Colonic mucosa (tissue), 4 donors: ENCODE measurements around the gene CLDN15. TPM values are rescaled to one million over a fixed set of nuclear protein-coding genes. Genes with fewer than 3 reads are reported as not detected.

ENCODE experiments used
- DNase-seq: peaks from one replicate; pipeline ENCODE4 v3.0.0-alpha.2; 2020
- H3K27ac ChIP-seq: fragments of 200-600 bp; one replicate; pipeline ENCODE4 v1.8.0; 2021
- H3K27me3 ChIP-seq: fragments of 200-600 bp; one replicate; pipeline ENCODE4 v1.8.0; 2021
- H3K36me3 ChIP-seq: fragments of 200-600 bp; one replicate; pipeline ENCODE4 v1.8.0; 2021
- H3K4me1 ChIP-seq: fragments of 200-600 bp; one replicate; pipeline ENCODE4 v1.8.0; 2021; ENCODE audit warnings: mild to moderate bottlenecking
- H3K4me3 ChIP-seq: fragments of 200-600 bp; one replicate; pipeline ENCODE4 v1.8.0; 2021
- H3K9ac ChIP-seq, 2 donors: one replicate each; pipeline ENCODE4 v1.7.0; 2013; ENCODE audit warnings: control low read depth in 2 of 2, low read depth in 2 of 2, low read length in 2 of 2
- H3K9me3 ChIP-seq: fragments of 200-600 bp; one replicate; pipeline ENCODE4 v1.8.0; 2021
- intact Hi-C: fragments of 100-400 bp; cut with DNase I; formaldehyde crosslinking; loops from one replicate; pipeline ENCODE4 v1.14.1; 2022
- total RNA-seq, 2 donors: library from RNA; stranded (reverse); fragmentation: NEBNext Ultra II Directional in 1 of 2; extraction: Animal tissue kit (Norgen Biotek cat#: 25700) in 1 of 2; gene quantifications; one replicate each; pipeline ENCODE4 v1.2.1, GENCODE V29; 2021
- TF ChIP-seq, protein P1 (sequence below): fragments of 200-600 bp; IDR thresholded peaks from one replicate; pipeline ENCODE4 v1.8.0; 2022; ENCODE audit warnings: antibody characterized with exemption, mild to moderate bottlenecking
- donor health status: healthy.
- donor health status: DM: no; HTN: no; CAD: no.
- donor health status: DM: no; HTN: no; CAD: no.

The CLDN15 gene
- total RNA-seq, 2 donors from 2014 or later, result 32.2 to 49.5 TPM

DNA sequence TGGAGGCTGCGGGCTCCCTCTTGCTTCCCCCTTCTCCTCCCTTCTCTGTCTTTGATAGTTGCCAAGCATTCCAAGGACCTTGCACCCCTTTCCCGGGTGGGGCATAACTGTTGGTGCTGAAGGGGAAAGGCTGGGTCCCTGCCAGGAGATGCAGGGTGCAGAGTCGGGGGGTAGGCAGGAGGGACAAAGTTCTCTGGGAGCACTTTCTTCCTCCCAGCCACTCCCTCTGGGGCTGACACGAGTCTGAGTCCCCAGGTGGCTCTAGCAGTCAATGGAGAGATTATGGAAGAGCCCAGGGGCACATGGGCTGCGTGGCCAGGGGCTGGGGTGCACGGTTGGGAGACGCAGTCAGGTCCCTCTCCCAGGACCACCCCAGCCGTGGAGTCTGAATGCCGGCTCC lies 2.1 kb downstream of the CLDN15 start:
- DNase-seq, result peak; percentile 88
- intact Hi-C loops, result no loop called here
- peak overlapping the region; percentile 26 for H3K4me3 ChIP-seq
- no peaks in the 10 kb centered on the region for H3K4me1 ChIP-seq
- H3K9me3 ChIP-seq, result no peaks in the 10 kb centered on the region
- H3K27me3 ChIP-seq, result no peaks in the 10 kb centered on the region
- peak overlapping the region in 1 of 2 donors; percentile 90 for H3K9ac ChIP-seq
- TF ChIP-seq, protein P1, sequence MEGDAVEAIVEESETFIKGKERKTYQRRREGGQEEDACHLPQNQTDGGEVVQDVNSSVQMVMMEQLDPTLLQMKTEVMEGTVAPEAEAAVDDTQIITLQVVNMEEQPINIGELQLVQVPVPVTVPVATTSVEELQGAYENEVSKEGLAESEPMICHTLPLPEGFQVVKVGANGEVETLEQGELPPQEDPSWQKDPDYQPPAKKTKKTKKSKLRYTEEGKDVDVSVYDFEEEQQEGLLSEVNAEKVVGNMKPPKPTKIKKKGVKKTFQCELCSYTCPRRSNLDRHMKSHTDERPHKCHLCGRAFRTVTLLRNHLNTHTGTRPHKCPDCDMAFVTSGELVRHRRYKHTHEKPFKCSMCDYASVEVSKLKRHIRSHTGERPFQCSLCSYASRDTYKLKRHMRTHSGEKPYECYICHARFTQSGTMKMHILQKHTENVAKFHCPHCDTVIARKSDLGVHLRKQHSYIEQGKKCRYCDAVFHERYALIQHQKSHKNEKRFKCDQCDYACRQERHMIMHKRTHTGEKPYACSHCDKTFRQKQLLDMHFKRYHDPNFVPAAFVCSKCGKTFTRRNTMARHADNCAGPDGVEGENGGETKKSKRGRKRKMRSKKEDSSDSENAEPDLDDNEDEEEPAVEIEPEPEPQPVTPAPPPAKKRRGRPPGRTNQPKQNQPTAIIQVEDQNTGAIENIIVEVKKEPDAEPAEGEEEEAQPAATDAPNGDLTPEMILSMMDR, result no peak
- no peaks in the 10 kb centered on the region for H3K36me3 ChIP-seq
- peak overlapping the region; percentile 52 for H3K27ac ChIP-seq

DNA sequence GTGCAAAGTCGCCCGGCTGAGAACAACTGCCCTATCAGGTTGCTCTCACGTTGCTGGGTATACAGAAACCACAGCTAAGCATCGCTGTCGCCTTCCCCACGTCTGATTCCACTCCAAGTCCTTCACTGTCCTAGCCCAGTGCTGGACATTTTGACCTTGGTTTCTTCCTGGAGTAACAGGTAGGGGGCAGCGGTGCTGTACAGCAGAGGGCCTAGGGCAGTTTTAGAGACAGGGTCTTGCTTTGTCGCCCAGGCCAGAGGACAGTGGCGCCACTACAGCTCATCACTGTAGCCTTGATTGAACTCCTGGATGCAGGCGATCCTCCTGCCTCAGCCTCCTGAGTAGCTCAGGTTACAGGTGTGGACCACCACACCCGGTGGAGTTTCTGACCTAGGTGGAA lies 2.6 kb downstream of the CLDN15 start:
- no peaks in the 10 kb centered on the region for H3K27me3 ChIP-seq
- H3K36me3 ChIP-seq, result no peaks in the 10 kb centered on the region
- intact Hi-C loops, result no loop called here
- H3K9ac ChIP-seq, result peak overlapping the region; percentile 3 to 90
- H3K4me3 ChIP-seq, result no peak overlapping the region
- H3K27ac ChIP-seq, result peak overlapping the region; percentile 52
- TF ChIP-seq, protein P1, result no peak
- no peaks in the 10 kb centered on the region for H3K4me1 ChIP-seq
- H3K9me3 ChIP-seq, result no peaks in the 10 kb centered on the region
- DNase-seq, result no peak

DNA sequence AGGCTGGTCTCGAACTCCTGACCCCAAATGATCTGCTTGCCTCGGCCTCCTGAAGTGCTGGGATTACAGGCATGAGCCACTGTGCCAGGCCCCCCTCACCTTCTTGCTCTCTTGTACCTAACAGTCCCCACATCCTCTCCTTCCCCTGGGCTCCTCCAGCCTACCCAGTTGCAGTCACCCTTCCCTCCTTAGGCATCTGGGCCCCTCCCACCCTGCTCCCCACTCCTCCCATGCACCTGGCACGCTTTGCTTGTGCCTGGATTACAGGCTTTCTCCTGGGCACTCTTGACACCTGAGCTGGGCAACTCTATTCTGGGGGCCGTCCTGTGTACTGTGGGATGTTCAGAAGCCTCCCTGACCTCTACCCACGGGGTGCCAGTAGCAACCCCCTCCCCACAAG lies 3.0 kb downstream of the CLDN15 start:
- Histone ChIP-seq H3K27me3 (no peaks in the 10 kb centered on the region), H3K4me1 (no peaks in the 10 kb centered on the region), H3K4me3 (no peak overlapping the region), H3K27ac (peak overlapping the region; percentile 52), H3K9ac (peak overlapping the region; percentile 3 to 90), H3K9me3 (no peaks in the 10 kb centered on the region), H3K36me3 (no peaks in the 10 kb centered on the region)
- intact Hi-C loops, result no loop called here
- DNase-seq, result no peak
- TF ChIP-seq, protein P1, result no peak

DNA sequence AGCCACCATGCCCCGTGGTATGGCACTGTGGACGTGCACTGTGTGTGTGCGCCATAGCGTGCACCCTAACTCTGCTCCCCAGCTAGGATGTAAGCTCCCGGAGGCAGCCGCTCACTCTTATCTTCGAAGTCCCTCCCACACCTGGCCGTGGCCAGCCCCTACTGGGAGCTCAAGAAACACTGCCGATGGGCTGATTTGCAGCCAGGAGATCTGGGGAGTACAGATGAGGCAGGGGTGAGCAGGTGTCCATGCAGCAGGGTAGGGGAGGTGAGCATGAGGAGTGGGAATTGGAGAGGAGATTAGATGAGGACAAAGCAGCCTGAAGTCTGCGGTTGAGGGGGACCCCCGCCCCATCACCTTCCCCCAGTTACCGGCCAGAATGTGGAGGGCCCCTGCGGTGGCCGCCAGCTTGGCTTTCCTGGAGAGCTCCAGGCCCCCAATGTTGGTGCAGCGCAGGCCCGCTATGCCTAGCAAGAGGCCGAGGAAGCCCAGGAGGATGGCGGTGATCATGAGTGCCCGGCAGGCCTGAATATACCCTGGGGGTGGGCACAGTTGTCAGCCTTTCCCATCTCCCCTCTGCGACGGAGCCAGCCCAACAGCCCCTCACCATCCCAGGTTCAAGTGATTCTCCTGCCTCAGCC lies 3.6 kb downstream of the CLDN15 start:
- Histone ChIP-seq H3K36me3 (no peaks in the 10 kb centered on the region), H3K4me3 (no peak overlapping the region), H3K4me1 (no peaks in the 10 kb centered on the region), H3K27ac (no peak overlapping the region), H3K9me3 (no peaks in the 10 kb centered on the region), H3K27me3 (no peaks in the 10 kb centered on the region), H3K9ac (no peak overlapping the region)
- no peak for DNase-seq
- TF ChIP-seq, protein P1, result no peak
- intact Hi-C loops, result no loop called here

DNA sequence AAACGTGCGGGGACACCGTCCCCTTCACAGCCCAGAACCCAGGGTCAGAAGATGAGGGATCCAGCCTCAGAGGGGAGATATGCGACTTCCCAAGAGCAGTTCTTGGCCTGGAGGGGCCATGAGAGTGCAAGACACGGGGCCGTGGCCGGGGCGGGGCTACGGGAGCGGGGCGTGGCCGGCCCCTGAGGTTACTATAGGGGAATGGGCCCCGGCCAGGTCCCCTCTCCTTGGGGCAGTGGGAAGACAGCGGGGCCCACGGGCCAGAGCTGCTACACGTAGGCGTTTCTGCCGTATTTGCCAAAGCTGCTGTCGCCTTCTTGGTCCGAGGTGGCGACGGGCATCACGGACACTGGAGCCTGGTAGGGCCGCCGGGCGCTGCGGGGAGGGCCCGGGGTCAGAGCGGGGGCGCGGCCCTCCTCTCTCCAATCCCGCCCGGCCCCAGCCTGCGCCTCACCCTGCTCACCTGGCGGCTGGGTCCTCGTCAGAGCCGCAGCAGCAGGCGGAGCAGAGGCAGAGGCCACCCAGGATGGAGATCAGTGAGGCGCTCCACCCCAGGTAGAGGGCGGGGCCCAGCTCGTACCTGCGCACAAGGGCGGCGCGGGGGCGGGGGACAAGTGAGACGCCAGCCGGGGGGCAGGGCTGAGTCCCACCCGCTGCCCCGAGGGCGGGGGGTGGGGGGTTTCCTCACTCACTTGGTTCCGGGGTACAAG lies 5.3 kb downstream of the CLDN15 start:
- Histone ChIP-seq H3K4me3 (peak overlapping the region; percentile 29), H3K36me3 (no peaks in the 10 kb centered on the region)
- intact Hi-C loops, result no loop called here

More for the DNA sequence above, 5.3 kb downstream of the CLDN15 start:
- H3K4me1 ChIP-seq, result no peaks in the 10 kb centered on the region
- peak; percentile 91 for DNase-seq
- no peaks in the 10 kb centered on the region for H3K9me3 ChIP-seq
- peak overlapping the region; percentile 63 to 79 for H3K9ac ChIP-seq
- TF ChIP-seq, protein P1, result no peak
- peak overlapping the region; percentile 68 for H3K27ac ChIP-seq
- no peaks in the 10 kb centered on the region for H3K27me3 ChIP-seq
